Left ventricle myocardium inferior (tissue), 1 donor: ENCODE data around the gene RNF126. TPM values are rescaled to one million over a fixed set of nuclear protein-coding genes. Genes with fewer than 3 reads are reported as not detected.

Experiments used
- DNase-seq: peaks from one replicate; pipeline ENCODE4 v3.0.0-alpha.2; 2020
- H3K27ac ChIP-seq: fragments of 200-600 bp; replicated peaks from 2 replicates; pipeline ENCODE4 v1.8.0; 2021
- H3K27me3 ChIP-seq: fragments of 200-600 bp; 2 replicates; pipeline ENCODE4 v1.8.0; 2021; ENCODE audit warnings: low read depth
- H3K36me3 ChIP-seq: fragments of 200-600 bp; 2 replicates; pipeline ENCODE4 v1.8.0; 2021
- H3K4me1 ChIP-seq: fragments of 200-600 bp; 2 replicates; pipeline ENCODE4 v1.8.0; 2021
- H3K4me3 ChIP-seq: fragments of 200-600 bp; 2 replicates; pipeline ENCODE4 v1.8.0; 2021; ENCODE audit warnings: mild to moderate bottlenecking, moderate library complexity
- H3K9me3 ChIP-seq: fragments of 200-600 bp; replicated peaks from 2 replicates; pipeline ENCODE4 v1.8.0; 2021
- CTCF ChIP-seq: fragments of 200-600 bp; IDR thresholded peaks from 2 replicates; pipeline ENCODE4 v1.8.0; 2021; ENCODE audit warnings: antibody characterized with exemption, mild to moderate bottlenecking, borderline replicate concordance
- intact Hi-C: fragments of 100-400 bp; cut with micrococcal nuclease; formaldehyde crosslinking; loops from one replicate; pipeline ENCODE4 v1.11.0; 2022
- total RNA-seq: library from RNA; stranded (reverse); fragmentation: NEBNext Ultra II Directional; extraction: Animal tissue kit (Norgen Biotek cat#: 25700); gene quantifications from one replicate; pipeline ENCODE4 v1.2.1, GENCODE V29; 2021
- donor health status: DM: no; HTN: yes; CAD: no; lungs with severe emphysema.

Gene RNF126
- total RNA-seq, 1 donor from 2014 or later, result 25.5 TPM

GRCh38 chr19:618247-618619 is 44.8 kb downstream of the RNF126 start:
- Histone ChIP-seq H3K4me1 (peaks cover 2% of the 10 kb centered on the region), H3K36me3 (peaks cover 62% of the 10 kb centered on the region), H3K9me3 (no peaks in the 10 kb centered on the region), H3K27me3 (peaks cover 20% of the 10 kb centered on the region), H3K4me3 (no peak overlapping the region), H3K27ac (no peak overlapping the region)
- no peak for DNase-seq
- no peak for TF ChIP-seq CTCF
- intact Hi-C loops, result no loop called here

GRCh38 chr19:617551-618246 is 45.3 kb downstream of the RNF126 start:
- H3K27me3 ChIP-seq, result peaks cover 24% of the 10 kb centered on the region
- no peak for DNase-seq
- H3K4me1 ChIP-seq, result peaks cover 2% of the 10 kb centered on the region
- H3K9me3 ChIP-seq, result no peaks in the 10 kb centered on the region
- TF ChIP-seq CTCF, result no peak
- intact Hi-C loops, result no loop called here
- H3K36me3 ChIP-seq, result peaks cover 57% of the 10 kb centered on the region
- no peak overlapping the region for H3K27ac ChIP-seq
- H3K4me3 ChIP-seq, result no peak overlapping the region

GRCh38 chr19:616747-617526 is 46.1 kb downstream of the RNF126 start:
- intact Hi-C loops, result no loop called here
- Histone ChIP-seq H3K9me3 (no peaks in the 10 kb centered on the region), H3K4me1 (peaks cover 2% of the 10 kb centered on the region), H3K27me3 (peaks cover 24% of the 10 kb centered on the region), H3K4me3 (no peak overlapping the region), H3K27ac (no peak overlapping the region), H3K36me3 (peaks cover 49% of the 10 kb centered on the region)
- no peak for DNase-seq
- no peak for TF ChIP-seq CTCF

- no peak for DNase-seq
- no peak for TF ChIP-seq CTCF
- intact Hi-C loops, result no loop called here
- H3K36me3 ChIP-seq, result peaks cover 42% of the 10 kb centered on the region
- peaks cover 7% of the 10 kb centered on the region for H3K4me1 ChIP-seq
- no peak overlapping the region for H3K27ac ChIP-seq
- no peak overlapping the region for H3K4me3 ChIP-seq
- no peaks in the 10 kb centered on the region for H3K9me3 ChIP-seq
- H3K27me3 ChIP-seq, result peaks cover 24% of the 10 kb centered on the region
These were observed 46.8 kb downstream of the RNF126 start for GRCh38 chr19:616062-616700.

- intact Hi-C loops, result no loop called here
- H3K4me3 ChIP-seq, result no peak overlapping the region
These were observed 47.4 kb downstream of the RNF126 start for GRCh38 chr19:615619-616018.

More at GRCh38 chr19:615619-616018, 47.4 kb downstream of the RNF126 start:
- TF ChIP-seq CTCF, result no peak
- peaks cover 13% of the 10 kb centered on the region for H3K4me1 ChIP-seq
- no peaks in the 10 kb centered on the region for H3K9me3 ChIP-seq
- no peak overlapping the region for H3K27ac ChIP-seq
- peaks cover 24% of the 10 kb centered on the region for H3K27me3 ChIP-seq
- no peak for DNase-seq
- H3K36me3 ChIP-seq, result peaks cover 38% of the 10 kb centered on the region
